PC-9 (cell line): ENCODE results near the gene SYNPR.
"Not testable (repeated sequence)": the region's sequence is repeated elsewhere in the genome, so short reads cannot be mapped to it uniquely, and the experiment has no call there.

ENCODE experiments used
- EZH2 ChIP-seq: fragments of 200-600 bp; sonication (generic); IDR thresholded peaks from 2 replicates; pipeline ENCODE4 v1.8.0; 2017; ENCODE audit warnings: antibody characterized with exemption, low read depth
- TF ChIP-seq, protein P1 (sequence below): fragments of 200-600 bp; sonication (generic); conservative IDR thresholded peaks from 2 replicates; pipeline ENCODE4 v1.6.1; 2017; ENCODE audit warnings: mixed run types, antibody characterized with exemption, mild to moderate bottlenecking, moderate library complexity

DNA sequence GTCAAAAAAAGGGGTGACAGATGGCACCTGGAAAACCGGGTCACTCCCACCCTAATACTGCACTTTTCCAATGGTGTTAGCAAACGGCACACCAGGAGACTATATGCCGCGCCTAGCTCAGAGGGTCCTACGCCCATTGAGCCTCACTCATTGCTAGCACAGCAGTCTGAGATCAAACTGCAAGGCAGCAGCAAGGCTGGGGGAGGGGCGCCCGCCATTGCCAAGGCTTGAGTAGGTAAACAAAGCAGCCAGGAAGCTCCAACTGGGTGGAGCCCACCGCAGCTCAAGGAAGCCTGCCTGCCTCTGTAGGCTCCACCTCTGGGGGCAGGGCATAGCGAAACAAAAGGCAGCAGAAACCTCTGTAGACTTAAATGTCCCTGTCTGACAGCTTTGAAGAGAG is 22.3 kb upstream of the SYNPR start:
- TF ChIP-seq, protein P1, sequence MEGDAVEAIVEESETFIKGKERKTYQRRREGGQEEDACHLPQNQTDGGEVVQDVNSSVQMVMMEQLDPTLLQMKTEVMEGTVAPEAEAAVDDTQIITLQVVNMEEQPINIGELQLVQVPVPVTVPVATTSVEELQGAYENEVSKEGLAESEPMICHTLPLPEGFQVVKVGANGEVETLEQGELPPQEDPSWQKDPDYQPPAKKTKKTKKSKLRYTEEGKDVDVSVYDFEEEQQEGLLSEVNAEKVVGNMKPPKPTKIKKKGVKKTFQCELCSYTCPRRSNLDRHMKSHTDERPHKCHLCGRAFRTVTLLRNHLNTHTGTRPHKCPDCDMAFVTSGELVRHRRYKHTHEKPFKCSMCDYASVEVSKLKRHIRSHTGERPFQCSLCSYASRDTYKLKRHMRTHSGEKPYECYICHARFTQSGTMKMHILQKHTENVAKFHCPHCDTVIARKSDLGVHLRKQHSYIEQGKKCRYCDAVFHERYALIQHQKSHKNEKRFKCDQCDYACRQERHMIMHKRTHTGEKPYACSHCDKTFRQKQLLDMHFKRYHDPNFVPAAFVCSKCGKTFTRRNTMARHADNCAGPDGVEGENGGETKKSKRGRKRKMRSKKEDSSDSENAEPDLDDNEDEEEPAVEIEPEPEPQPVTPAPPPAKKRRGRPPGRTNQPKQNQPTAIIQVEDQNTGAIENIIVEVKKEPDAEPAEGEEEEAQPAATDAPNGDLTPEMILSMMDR = not testable (repeated sequence)
- TF ChIP-seq EZH2 = not testable (repeated sequence)
